Stomach (tissue), 4 donors: ENCODE data around the gene SH3RF3.

ENCODE experiments used
- POLR2A ChIP-seq, 4 donors: fragments of 450-650 bp; IDR thresholded peaks; one replicate each; pipeline ENCODE4 v1.6.1; 2016; ENCODE audit warnings: antibody characterized with exemption in 4 of 4, control low read depth in 2 of 4, mild to moderate bottlenecking in 1 of 4, moderate library complexity in 1 of 4
- TF ChIP-seq, protein P1 (sequence below), 7 experiments: fragments of 450-650 bp in 4 of 7; fragments of 200-600 bp in 3 of 7; sonication (generic) in 3 of 7; IDR thresholded peaks; one replicate each; pipeline ENCODE4 v1.5.1; 2016 to 2019; ENCODE audit warnings: antibody characterized with exemption in 7 of 7, control low read depth in 2 of 7, mild to moderate bottlenecking in 1 of 7

DNA sequence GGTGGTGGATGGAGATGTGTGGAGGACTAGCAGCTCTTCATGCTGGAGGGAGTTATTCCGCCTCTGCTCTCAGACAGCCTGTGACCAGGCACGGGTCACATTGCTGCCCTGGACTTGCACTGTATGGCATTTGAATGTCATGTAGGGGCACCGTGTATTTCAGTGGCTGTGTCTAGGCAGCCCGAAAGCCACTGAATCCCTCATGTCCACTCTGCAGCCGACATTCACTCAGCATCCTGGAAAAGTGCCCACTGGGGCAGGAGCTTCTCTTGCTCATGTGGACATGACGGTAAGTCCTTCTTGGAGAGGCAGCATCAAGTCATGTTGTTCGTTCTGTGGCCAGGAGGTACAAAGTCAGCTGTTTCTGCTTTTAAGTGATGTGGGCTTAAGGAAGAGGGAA is 127.9 kb downstream of the SH3RF3 start:
- TF ChIP-seq, protein P1, sequence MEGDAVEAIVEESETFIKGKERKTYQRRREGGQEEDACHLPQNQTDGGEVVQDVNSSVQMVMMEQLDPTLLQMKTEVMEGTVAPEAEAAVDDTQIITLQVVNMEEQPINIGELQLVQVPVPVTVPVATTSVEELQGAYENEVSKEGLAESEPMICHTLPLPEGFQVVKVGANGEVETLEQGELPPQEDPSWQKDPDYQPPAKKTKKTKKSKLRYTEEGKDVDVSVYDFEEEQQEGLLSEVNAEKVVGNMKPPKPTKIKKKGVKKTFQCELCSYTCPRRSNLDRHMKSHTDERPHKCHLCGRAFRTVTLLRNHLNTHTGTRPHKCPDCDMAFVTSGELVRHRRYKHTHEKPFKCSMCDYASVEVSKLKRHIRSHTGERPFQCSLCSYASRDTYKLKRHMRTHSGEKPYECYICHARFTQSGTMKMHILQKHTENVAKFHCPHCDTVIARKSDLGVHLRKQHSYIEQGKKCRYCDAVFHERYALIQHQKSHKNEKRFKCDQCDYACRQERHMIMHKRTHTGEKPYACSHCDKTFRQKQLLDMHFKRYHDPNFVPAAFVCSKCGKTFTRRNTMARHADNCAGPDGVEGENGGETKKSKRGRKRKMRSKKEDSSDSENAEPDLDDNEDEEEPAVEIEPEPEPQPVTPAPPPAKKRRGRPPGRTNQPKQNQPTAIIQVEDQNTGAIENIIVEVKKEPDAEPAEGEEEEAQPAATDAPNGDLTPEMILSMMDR (IDR thresholded peaks at IDR 0.05): no peak
- TF ChIP-seq POLR2A (IDR thresholded peaks at IDR 0.05): no peak
